ENCODE results near the gene LPCAT3. TPM values are rescaled to one million over a fixed set of nuclear protein-coding genes. Genes with fewer than 3 reads are reported as not detected.

The LPCAT3 gene
- polyA plus RNA-seq, 2 of the 4 experiments (the other 2 are of a cell fraction), result 42.8 to 53.4 TPM

- WGBS (ENCODE audit: missing lambda C conversion rate), result 90% methylated on average over 8 of the region's 8 CpGs
- POLR2A ChIA-PET, result interaction anchor here (1.9 to 6.1 kb wide), 2 partner anchors 15 to 71 kb away, joined by 5 to 174 read pairs; partner anchors contain the start of gene LPCAT3
- Histone ChIP-seq H3K27ac (no peak overlapping the region), H3K4me3 (no peak overlapping the region), H3K4me1 (peaks cover 30% of the 10 kb centered on the region), H3K9me3 (no peaks in the 10 kb centered on the region), H3K4me2 (peak overlapping the region; percentile 88)
- no peak for FAIRE-seq
- CTCF ChIA-PET, result interaction anchor here (0.6 to 22.6 kb wide), 9 partner anchors 10 to 599 kb away, joined by 3 to 370 read pairs (median 44); partner anchors contain the start of genes ATN1, C1RL, EMG1 and PHB2
- no peak for ATAC-seq
- DNase-seq (ENCODE audit: low read depth in 1 of 2, low spot score in 1 of 2), result no peak
- TF ChIP-seq KDM5A (IDR thresholded peaks at IDR 0.05) (no peak), ESRRA (IDR thresholded peaks at IDR 0.05; ENCODE audit: borderline replicate concordance, low read length) (no peak), GATA3 (IDR thresholded peaks at IDR 0.05; ENCODE audit: borderline replicate concordance) (no peak), NR3C1 (IDR thresholded peaks at IDR 0.05) (no peak), EHF (CRISPR knock-in tag; IDR thresholded peaks at IDR 0.05) (no peak), ZNF302 (CRISPR knock-in tag; IDR thresholded peaks at IDR 0.05) (no peak), CBX2 (IDR thresholded peaks at IDR 0.05; ENCODE audit: borderline replicate concordance, low read depth) (no peak), REST (IDR thresholded peaks at IDR 0.05) (no peak), ATOH8 (CRISPR knock-in tag; IDR thresholded peaks at IDR 0.05; ENCODE audit: low read depth) (no peak), POLR2AphosphoS2 (conservative IDR thresholded peaks at IDR 0.05; ENCODE audit: low read length) (no peak), ELK1 (IDR thresholded peaks at IDR 0.05; ENCODE audit: low read depth, low read length) (no peak), HEYL (CRISPR knock-in tag; IDR thresholded peaks at IDR 0.05) (no peak), SMC3 (IDR thresholded peaks at IDR 0.05) (no peak), SREBF2 (IDR thresholded peaks at IDR 0.05) (no peak)
These were observed 70.7 kb downstream of the LPCAT3 start for GRCh38 chr12:6947615-6948014.

- 45% methylated on average over 8 of the region's 8 CpGs for WGBS (ENCODE audit: missing lambda C conversion rate)
- FAIRE-seq (no peak), DNase-seq (ENCODE audit: low read depth in 1 of 2, low spot score in 1 of 2) (no peak), ATAC-seq (no peak)
- H3K9me3 ChIP-seq, result no peaks in the 10 kb centered on the region
- ChIA-PET POLR2A (interaction anchor here (0.6 to 6.1 kb wide), 9 partner anchors 9 to 133 kb away, joined by 3 to 174 read pairs (median 5); partner anchors contain the start of genes CDCA3, LPCAT3, SPSB2 and TPI1), CTCF (interaction anchor here (0.6 to 22.6 kb wide), 15 partner anchors 9 to 600 kb away, joined by 3 to 370 read pairs (median 5); partner anchors contain the start of genes ATN1, C1R, C1RL and EMG1)
- H3K4me3 ChIP-seq, result peak overlapping the region; percentile 59
- H3K27ac ChIP-seq, result peak overlapping the region; percentile 80 to 90
- H3K4me1 ChIP-seq, result peaks cover 33% of the 10 kb centered on the region
- no peak for TF ChIP-seq JUNB (IDR thresholded peaks at IDR 0.05)
- 0 out of 2 replicates have a peak, but pooled peaks have one; percentile 16 for TF ChIP-seq REST (IDR thresholded peaks at IDR 0.05)
- peak overlapping the region; percentile 88 for H3K4me2 ChIP-seq
These were observed 71.3 kb downstream of the LPCAT3 start for GRCh38 chr12:6946920-6947374.
